Inferior parietal cortex (tissue), 1 donor: ENCODE data around the gene CCDC73.
A peak's percentile ranks its signal among the peaks of the same experiment; 100 is the strongest.
"Not testable (repeated sequence)": the region's sequence is repeated elsewhere in the genome, so short reads cannot be mapped to it uniquely, and the experiment has no call there.

Experiments used
- DNase-seq: peaks from one replicate; pipeline ENCODE4 v3.0.0-alpha.2; 2016; ENCODE audit errors: extremely low spot score

CCDC73 gene

DNA sequence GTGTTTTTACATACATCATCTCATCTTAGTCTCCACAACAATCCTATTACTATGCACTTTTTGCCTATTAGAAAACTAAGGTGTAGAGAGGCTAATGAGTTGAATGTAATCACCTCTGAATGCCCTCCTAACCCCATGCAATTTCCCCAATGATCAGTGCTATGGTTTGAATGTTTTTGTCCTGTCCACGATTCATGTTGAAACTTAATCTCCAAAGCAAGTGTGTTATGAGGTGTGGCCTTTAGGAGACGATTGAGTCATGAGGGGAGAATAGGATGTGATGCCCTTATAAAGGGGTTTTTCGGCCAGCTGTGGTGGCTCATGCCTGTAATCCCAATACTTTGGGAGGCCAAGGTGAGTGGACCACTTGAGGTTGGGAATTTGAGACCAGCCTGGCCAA, 2.0 kb upstream of the CCDC73 start:
- DNase-seq, result no peak

DNA sequence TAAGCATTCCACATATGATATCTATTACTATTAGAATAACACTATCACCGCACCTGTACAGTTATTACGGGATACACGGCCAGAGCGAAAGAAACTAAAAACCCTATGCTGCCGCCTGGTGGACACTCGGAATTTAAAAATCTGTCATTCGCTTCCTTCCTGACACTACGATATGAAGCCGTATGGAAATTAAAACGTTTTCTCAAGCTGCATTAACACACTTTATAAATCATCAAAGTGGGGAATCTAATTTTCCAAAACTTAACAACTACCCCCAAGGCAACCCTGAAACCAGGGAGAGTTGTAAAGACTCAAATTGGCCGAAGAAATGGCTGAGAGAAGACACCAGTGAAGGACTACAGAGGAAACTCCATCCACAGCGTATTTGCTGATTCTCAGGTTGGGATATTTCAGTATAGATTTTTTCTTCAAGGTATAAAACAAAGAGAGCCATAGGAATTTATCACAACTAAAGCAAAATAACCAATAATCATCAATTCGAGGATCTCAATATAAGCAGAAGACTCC, 1.4 kb downstream of the CCDC73 start:
- peak; percentile 84 for DNase-seq

DNA sequence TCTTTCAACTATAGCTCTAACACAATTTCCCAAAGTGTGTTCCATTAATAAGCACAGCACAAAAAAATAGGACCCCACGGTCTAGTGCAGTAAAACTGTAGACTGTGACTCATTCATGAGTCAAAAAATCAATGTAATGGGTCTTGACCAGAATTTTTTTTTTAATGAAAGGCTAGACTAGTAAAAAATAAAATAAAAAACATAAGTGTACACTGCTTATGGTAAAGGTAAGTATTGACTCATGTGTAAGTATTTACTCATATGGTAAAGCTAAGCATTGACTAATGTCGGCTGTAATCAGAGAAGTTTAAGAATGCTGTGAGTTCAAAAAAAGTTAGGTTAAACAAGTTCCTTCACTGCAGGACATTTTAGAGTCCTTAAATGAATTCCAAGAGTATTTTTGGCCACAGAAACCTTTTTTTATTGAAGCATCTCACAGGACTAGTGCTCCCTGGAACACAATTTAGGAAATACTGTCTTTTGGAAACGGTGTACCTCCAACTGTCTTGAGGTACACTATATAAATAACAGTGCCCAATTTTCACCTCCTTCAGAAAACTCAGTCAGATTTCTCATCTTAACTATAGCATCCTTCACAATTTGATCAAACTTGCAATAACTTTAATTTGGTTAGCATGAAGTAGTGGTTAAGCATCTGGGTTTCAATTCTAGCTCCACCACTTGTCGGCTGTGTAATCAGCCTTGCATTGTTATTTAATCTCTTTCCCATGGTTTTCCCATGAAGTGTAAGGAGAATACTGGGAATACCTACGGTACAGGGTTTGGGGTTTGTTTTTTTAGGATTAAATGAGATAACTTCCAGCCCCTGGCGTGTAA, 2.1 kb downstream of the CCDC73 start:
- no peak for DNase-seq

GRCh38 chr11:32790916-32791315, 3.5 kb downstream of the CCDC73 start:
- no peak for DNase-seq

- DNase-seq, result no peak
Measured at GRCh38 chr11:32786811-32787210, 7.7 kb downstream of the CCDC73 start.

GRCh38 chr11:32785262-32785661, 9.2 kb downstream of the CCDC73 start:
- DNase-seq, result no peak

DNA sequence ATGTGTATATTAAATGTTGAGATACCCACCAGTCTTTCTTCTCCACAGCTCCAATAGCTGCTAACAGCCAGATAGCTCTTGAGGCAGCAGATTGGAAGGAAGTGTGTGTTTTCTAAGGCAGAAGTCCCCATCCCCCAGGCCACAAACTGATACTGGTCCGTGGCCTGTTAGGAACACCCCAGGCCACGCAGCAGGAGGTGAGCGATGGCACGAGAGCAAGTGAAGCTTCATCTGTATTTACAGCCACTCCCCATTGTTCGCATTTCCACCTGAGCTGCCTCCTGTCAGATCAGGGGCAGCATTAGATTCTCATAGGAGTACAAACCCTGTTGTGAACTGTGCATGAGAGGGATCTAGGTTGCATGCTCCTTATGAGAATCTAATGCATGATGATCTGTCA, 12.7 kb downstream of the CCDC73 start:
- no peak for DNase-seq

- not testable (repeated sequence) for DNase-seq
Measured at GRCh38 chr11:32780839-32781238, 13.6 kb downstream of the CCDC73 start.

GRCh38 chr11:32779136-32779535, 15.3 kb downstream of the CCDC73 start:
- no peak for DNase-seq

- DNase-seq, result no peak
Measured at GRCh38 chr11:32775908-32776307, 18.6 kb downstream of the CCDC73 start.

GRCh38 chr11:32774081-32774480, 20.4 kb downstream of the CCDC73 start:
- DNase-seq, result no peak

DNA sequence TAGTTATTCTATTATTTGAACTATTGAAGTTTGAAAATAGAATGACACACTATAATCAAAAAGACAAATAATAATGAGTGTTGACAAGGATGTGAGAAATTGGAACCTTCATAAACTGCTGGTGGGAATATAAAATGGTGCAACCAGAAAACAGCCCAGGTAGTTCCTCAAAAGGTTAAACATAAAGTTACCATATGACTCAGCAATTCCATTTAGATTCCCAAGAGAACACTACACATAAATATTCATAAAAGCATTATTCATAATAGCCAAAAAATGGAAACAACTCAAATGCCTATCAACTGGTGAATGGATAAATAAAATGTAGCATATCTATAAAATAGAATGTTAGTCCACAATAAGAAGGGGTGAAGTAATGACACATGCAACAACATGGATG, 21.7 kb downstream of the CCDC73 start:
- DNase-seq, result no peak

DNA sequence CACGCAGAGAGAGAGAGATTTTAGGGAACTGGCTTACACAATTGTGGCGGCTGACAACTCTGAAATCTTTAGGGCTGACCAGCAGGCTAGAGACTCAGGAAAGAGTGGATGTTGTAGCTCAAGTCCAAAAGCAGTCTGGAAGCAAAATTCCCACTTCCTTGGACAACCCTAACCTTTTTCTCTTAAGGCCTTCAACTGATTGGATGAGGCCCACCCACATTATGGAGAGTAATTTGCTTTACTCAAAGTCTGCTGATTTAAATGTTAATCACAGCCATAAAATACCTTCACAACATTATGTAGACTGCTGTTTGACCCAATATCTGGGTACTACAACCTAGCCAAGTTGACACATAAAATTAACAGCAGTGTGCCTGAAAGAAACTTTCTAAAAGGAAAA, 32.7 kb downstream of the CCDC73 start:
- DNase-seq, result not testable (repeated sequence)

GRCh38 chr11:32758291-32758690, 36.2 kb downstream of the CCDC73 start:
- no peak for DNase-seq

DNA sequence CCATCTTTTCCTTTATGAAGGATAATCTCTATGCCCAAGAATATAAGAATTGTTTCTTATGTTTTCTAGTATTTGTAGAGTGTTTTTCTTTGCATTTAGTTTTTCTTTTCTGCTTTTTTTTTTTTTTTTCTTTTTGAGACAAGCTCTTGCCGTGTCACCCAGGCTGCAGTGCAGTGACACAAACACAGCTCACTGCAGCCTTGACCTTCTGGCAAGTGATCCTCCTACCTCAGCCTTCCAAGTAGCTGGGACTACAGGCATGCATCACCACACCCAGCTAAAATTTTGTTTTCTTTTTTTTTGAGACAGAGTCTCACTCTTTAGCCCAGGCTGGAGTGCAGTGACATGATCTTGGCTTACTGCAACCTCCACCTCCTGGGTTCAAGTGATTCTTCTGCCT, 41.3 kb downstream of the CCDC73 start:
- not testable (repeated sequence) for DNase-seq

DNA sequence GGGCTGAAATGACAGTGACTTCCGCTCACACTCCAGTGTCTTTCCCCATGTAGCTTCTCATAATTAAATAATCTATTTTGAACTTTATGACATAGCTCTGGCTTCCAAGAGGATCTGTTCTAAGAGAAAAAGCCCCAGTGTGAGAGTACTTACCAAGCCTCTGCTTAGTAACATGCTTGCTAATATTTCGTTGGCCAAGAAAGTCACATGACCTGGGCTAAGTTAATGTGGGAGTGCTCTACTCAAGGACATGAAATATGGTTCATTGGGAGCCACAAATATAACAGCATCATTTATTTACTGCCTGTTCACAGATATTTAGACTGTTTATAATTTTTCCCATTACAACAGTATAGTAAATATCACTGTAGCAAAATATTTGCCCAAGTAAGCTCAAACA, 42.5 kb downstream of the CCDC73 start:
- DNase-seq, result no peak

- no peak for DNase-seq
Measured at GRCh38 chr11:32751381-32751780, 43.1 kb downstream of the CCDC73 start.

DNA sequence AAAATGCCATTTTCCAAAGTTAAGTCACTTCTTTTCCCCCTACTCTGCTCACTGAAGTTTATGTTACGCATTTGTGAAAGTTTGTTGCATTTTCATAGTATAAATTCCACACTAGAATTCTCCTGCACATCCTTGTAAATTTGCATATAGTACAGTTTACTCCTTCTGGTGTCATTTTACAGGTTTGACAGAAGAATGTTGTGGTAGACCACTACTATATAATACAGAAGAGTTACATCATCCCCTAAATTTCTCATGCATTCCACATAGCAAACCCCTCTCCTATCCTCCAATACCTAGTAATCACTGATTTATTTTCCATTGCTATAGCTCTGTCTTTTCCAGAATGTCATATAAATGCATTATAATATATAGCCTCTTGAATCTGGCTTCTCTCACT, 64.5 kb downstream of the CCDC73 start:
- DNase-seq, result no peak

GRCh38 chr11:32723332-32723731, 71.1 kb downstream of the CCDC73 start:
- DNase-seq, result no peak

- DNase-seq, result no peak
Measured at GRCh38 chr11:32722255-32722654, 72.2 kb downstream of the CCDC73 start.

DNA sequence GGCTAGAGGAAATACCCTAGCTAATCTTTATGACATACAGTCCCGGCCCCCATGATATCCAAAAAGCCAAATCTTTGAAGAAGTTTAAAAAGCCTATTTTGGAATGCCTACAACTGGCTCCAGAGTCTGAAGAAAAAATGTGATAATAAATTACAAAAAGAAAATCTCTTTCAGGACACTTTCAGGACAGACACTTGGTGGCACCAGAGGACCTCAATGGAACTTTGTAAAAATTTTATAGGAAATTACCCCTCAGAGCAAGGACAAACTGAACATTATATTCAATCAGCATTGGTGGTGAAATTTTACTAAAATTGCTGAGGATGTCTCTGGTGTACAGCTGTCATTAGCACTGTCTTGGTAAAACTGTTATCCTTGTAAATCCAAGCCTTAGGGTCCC, 81.0 kb downstream of the CCDC73 start:
- DNase-seq, result no peak

- not testable (repeated sequence) for DNase-seq
Measured at GRCh38 chr11:32708978-32709377, 85.5 kb downstream of the CCDC73 start.

GRCh38 chr11:32706985-32707741, 87.3 kb downstream of the CCDC73 start:
- no peak for DNase-seq
